HG02943 (cell line): ENCODE results near the gene VAV3.
"Not testable (repeated sequence)": the region's sequence is repeated elsewhere in the genome, so short reads cannot be mapped to it uniquely, and the experiment has no call there.

ENCODE experiments used
- ATAC-seq: cut with Tn5 transposase; IDR thresholded peaks from one replicate; pipeline ENCODE4 v1.9.1; 2021; ENCODE audit warnings: mild to moderate bottlenecking, low read depth, moderate library complexity; ENCODE audit not compliant: unreplicated experiment

Gene VAV3, protein sequence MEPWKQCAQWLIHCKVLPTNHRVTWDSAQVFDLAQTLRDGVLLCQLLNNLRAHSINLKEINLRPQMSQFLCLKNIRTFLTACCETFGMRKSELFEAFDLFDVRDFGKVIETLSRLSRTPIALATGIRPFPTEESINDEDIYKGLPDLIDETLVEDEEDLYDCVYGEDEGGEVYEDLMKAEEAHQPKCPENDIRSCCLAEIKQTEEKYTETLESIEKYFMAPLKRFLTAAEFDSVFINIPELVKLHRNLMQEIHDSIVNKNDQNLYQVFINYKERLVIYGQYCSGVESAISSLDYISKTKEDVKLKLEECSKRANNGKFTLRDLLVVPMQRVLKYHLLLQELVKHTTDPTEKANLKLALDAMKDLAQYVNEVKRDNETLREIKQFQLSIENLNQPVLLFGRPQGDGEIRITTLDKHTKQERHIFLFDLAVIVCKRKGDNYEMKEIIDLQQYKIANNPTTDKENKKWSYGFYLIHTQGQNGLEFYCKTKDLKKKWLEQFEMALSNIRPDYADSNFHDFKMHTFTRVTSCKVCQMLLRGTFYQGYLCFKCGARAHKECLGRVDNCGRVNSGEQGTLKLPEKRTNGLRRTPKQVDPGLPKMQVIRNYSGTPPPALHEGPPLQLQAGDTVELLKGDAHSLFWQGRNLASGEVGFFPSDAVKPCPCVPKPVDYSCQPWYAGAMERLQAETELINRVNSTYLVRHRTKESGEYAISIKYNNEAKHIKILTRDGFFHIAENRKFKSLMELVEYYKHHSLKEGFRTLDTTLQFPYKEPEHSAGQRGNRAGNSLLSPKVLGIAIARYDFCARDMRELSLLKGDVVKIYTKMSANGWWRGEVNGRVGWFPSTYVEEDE

GRCh38 chr1:107965110-107965991 is at the start of gene VAV3:
VAV3 (minus strand) TSS chr1:107965180; CDS start chr1:107964869, 311 bp downstream.
- ATAC-seq, result no peak

DNA sequence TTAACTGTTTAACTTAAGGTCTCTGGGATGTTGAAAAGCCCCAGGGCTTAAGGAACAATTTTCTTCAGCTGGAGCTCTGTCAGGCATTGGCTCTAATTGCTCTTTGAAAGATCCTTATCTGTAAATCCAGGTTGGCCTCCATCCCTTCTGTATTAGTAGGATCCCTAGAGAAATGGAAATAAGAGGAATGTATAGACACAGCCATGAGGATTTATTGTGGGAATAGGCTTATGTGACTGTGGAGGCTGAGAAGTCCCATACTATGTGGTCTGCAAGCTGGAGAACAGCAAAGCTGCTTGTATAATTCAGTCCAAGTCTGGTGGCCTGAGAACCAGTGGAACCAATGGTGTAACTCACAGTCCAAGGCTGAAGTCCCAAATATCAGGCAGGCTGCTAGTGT is 47.6 kb upstream of the VAV3 start:
- no peak for ATAC-seq

- ATAC-seq, result no peak
Measured at GRCh38 chr1:108011295-108011694, 46.3 kb upstream of the VAV3 start.

GRCh38 chr1:108010581-108010980 is 45.6 kb upstream of the VAV3 start:
- ATAC-seq, result no peak

DNA sequence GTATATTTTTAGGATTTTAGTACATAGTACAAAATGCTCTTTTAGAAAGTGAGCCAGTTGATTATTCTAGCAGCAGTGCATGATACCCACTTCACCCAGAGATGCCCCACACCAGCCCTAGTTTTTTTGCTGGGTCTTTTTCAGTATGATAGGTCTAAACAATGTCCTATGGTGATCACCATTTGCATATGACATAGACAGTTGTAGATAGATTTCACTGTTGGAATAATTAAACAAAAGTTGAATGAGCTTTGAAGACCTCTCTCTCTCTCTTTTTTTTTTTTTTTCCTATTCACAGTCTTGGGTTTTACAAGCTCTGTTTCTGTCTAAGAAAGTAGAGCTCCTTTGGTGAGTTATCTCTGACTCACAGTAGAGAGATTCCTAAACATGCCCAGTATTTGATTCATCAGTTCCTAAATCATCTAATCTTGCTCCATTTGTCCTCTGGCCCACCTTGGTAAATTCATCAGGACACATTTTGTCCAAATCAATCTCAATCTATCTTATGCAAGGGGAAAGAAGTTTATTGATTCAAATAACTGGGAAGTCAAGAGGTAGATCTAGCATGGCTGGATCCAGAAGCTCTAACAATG is 44.7 kb upstream of the VAV3 start:
- ATAC-seq, result no peak

- no peak for ATAC-seq
Measured at GRCh38 chr1:108007531-108007930, 42.6 kb upstream of the VAV3 start.

GRCh38 chr1:108007070-108007469 is 42.1 kb upstream of the VAV3 start:
- no peak for ATAC-seq

DNA sequence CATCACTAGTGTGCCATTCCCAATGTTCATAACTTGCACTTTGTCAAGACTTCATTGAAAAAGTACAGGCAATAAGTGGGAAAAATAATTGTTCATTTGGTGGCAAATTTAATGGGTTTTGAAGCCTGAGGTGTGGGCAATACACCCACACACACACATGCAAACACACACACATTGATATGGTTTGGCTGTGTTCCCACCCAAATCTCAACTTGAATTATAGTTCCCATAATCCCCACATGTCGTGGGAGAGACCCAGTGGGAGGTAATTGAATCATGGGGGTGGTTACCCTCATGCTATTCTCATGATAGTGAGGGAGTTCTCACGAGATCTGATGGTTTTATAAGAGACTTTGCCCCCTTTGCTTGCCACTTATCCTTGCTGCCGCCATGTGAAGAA is 39.9 kb upstream of the VAV3 start:
- ATAC-seq, result not testable (repeated sequence)

- no peak for ATAC-seq
Measured at GRCh38 chr1:108000620-108001111, 35.7 kb upstream of the VAV3 start.

DNA sequence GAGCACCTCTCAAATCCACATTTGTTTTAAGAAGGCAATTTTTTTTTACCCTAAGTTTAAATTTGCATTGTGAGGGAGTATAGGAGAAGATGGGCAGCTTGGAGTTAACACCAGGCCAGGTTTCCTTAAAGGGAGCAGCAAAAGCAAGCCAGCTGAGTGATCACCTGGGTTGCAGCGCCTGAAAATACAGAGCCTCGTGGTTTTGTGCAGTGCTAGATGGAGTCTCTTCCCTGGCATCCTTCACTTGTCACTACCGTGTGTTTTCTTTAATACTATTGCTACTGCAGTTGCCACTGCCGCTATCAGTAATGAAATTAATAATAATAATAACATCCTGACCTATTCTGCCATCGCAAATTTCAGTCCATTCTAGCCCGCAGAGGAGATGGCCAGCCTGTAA is 35.2 kb upstream of the VAV3 start:
- no peak for ATAC-seq

DNA sequence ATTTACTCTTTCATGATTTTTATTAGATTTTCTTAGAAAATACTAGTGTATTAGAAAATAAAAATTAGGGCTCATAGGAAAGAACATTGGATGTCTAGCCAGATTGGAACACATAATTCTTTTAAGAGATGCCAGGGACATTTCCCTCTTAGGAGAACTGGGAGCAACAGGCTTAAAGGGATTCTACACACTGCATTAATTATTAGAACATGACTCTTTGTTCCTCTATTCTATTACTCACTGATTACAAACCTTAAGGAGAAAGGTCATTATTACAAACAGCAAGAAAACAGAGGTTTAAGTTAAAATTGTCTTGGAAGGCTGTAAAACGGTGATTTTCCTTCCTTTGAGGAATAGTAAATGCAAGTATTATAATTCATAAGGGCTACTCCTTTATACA is 32.9 kb upstream of the VAV3 start:
- no peak for ATAC-seq

GRCh38 chr1:107993920-107994319 is 28.9 kb upstream of the VAV3 start:
- ATAC-seq, result no peak

- ATAC-seq, result no peak
Measured at GRCh38 chr1:107992347-107992746, 27.4 kb upstream of the VAV3 start.

- ATAC-seq, result no peak
Measured at GRCh38 chr1:107991371-107992066, 26.5 kb upstream of the VAV3 start.

GRCh38 chr1:107990606-107991005 is 25.6 kb upstream of the VAV3 start:
- ATAC-seq, result no peak

DNA sequence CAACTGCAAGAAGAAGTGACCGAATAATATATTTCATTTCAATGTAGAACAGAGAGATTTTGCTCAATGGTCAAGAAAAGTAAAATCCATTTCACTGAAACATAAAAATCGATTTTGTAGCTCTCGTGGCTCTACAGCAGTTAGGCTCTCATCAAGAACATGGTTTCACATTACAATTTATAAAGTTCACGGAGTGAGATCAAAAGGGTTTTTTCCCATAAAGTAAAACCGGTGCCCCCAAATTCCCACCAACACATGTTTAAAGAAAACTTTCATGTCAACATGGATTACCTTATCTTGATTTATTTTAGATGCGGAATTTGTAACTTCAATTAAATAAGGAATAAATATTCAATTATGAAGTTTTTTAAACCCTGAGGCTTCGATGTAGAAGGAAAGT is 16.3 kb upstream of the VAV3 start:
- no peak for ATAC-seq

- ATAC-seq, result no peak
Measured at GRCh38 chr1:107979926-107980325, 14.9 kb upstream of the VAV3 start.

- no peak for ATAC-seq
Measured at GRCh38 chr1:107979088-107979487, 14.1 kb upstream of the VAV3 start.

DNA sequence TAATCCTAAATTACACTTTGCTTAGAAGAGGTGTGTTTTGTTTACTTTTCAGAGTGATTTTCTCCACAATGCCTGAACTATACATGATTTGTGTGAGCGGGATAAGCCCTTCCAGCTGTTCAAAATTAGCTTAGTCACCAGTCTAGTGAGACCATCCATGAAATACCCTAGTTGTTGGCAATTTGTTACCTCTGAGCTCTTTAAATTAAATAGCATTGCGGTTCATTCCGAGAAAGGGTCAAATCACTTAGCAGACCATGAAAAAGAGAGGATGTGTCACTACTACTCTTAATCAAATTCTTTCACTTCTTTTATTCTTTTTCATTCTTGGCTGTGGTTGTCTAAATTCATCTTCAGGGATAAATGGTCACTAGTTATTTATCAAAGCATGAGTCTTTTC is 11.9 kb upstream of the VAV3 start:
- ATAC-seq, result no peak

DNA sequence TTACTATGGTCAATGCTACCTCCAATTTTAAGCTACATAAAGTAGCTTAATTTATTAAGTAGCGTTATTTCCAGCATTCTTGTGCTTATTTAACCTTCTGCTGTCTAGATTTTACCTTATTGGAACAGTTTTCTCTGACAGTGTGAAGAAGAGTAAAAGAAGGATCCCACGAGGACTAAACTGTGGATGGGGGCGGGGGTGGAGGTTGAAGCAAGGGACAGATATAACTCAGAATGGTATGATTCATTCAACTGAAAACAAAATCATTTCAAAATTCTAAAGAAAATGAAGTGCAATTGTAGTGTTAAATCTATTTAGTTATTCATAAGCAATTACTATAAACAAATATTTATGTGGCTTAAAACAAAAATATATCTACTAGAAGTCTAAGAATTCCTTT is 11.5 kb upstream of the VAV3 start:
- no peak for ATAC-seq
